Stimulated activated CD4-positive, alpha-beta T cell treated with anti-CD3 and anti-CD28 coated beads, Interleukin-1b, Interleukin-23, amount 100 ng/mL, for 1 hour (primary cell): Measurements from ENCODE around the gene ESR1.
"Not testable (repeated sequence)": the region's sequence is repeated elsewhere in the genome, so short reads cannot be mapped to it uniquely, and the experiment has no call there.

Experiments
- DNase-seq, 2 donors: peaks; one replicate each; pipeline ENCODE4 v3.0.0-alpha.2; 2020; ENCODE audit warnings: low read depth in 2 of 2

Gene ESR1

DNA sequence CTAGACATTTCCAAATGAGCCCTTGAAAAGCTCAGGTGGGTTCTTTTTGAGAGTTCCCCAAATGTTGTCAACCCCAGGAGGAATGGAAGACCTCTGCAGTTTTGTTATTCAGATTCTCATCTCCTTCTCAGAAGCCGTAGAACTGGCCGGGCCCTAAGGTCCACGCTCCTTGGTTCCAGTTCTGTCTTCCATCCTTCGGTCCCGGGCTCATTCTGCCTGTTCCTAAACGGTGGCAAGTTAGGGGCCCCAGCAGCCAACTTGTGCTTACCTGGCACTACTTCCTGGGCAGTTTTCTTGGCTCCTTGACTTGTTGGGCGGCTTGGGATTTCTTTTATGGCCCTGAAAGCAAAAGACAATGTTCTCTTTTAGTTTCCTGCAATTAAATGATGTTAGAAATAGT lies 6.4 kb downstream of the ESR1 start:
- no peak for DNase-seq

DNA sequence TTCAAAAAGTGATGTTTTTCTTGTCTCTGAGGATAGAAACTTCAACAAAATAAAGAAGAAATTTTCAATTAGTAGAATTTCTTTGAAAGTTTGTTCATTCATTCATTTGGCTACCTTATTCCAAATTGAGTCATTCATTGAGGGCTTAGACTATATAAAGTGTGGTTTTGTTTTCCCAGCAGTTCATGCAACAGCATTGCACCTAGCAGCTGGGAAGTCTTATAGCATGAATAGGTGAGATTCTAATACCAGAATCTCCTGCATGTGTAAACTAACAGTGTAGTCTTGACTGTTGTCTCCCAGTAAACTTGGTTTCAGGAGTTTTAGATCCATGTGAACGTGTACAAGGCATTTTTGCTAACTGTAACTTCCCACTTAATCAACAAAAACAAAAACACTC lies 7.1 kb downstream of the ESR1 start:
- DNase-seq = no peak

DNA sequence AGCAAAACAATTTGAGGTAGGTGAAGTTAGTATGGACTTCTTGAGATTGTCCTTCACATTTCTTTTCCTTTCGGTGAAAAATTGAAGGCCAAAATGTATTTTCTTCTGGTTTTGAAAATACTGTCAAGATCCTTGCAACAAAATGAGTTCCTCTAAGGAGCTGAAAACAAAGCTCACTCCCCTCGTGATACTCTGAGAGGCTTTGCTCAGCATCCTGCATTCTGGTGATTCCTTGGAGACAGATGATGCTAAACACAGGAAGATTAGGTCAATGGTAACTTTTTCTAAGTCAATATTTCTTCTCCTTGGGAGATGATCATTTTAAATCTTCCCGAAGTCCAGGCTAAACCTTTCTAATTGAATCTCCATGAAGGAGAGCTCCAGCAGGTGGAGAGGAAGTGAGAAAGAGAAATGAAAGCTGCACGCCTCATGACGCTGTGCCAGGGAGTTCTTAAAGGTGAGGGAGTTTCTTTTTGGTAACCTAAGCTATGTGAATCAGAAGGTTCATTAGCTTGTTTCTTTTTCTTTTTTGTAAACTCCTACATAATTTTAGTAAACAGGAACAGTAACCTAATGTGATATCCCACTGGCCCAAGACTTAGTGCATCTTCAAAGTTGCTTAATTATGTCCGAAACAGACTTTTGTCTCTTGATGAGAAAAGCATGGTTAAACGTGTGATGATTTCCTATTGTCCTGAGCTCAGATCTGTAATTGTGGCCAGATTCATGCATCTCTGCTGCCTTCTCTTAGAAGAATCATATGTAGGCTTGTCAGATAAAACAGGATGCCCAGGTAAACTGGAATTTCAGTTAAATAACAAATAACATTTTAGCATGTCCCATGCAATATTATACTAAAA lies 15.0 kb downstream of the ESR1 start:
- no peak for DNase-seq

DNA sequence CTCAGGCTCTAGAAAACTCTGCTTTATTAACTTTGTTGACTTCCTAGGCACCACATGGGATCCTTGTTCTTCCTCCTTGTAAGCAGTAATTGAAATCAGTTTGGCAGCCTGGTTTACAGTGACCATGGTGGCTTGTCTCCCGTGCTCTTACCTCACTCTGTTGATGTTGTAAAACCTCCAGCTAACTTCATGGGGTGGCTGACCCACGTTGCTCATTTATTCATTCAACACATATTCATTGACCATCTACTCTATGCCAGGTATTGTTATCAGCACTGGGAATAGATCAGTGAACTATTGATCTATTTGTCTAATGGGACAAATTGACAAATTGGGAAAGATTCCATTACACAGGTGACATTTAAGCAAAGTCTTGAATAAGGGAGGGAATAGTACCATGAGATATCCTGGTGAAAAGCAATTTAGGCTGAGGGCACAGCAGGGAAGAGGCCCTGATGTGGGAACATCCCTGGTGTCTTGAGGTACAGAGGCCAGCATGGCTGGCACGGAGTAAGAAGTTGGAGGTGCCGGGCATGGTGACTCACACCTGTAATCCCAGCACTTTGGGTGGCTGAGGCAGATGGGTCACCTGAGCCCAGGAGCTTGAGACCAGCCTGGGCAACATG lies 19.1 kb downstream of the ESR1 start:
- DNase-seq = no peak

DNA sequence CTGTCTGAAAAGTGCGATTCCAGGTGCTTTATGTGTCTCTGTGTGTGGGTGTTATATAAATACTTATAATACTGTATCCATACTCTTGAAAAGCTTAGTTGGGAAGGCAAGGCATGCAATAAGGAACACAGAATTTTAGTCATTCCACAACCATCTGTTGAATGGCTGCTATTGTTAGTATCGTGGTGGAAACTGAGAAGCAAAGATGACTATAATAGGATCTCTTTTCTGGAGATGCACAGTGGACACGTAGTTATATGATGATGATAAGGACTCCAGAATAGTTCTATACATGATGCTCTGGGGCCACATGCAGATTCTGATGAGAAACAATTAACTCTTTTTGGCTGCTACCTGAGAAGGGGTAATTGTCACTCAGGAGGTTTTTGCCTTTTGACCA lies 25.2 kb downstream of the ESR1 start:
- DNase-seq = no peak

DNA sequence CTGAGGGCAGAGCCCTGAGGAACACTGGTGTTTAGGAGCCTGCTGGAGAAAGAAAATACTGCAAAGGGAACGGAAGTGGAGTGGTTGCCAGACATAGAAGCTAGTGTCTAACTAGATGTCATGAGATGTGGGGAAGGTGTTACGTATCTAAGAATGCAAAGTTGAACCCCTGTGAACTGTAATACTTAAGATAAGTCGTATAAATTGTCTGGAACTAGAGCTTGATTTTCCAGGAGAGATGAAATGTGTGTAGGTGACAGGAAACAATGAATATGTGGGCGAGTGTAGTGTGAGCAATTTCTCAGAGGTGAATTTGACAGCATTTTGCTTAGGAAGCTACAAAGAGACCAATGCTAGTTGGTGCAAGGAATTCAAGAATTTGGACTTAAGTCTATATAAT lies 27.9 kb downstream of the ESR1 start:
- no peak for DNase-seq

DNA sequence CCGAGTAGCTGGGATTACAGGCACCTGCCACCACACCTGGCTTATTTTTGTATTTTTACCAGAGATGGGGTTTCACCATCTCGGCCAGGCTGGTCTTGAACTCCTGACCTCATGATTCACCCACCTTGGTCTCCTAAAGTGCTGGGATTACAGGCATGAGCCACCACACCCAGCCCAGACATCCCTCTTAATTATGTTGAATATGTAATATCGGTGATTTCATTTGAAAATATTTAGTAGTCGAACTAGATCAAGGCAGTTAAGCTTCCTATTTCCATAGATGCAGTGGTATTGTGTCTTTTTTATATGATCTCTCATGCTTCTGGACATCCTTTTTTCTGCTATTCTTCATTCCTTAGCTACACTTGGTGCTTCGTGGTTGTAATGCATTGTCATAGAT lies 29.7 kb downstream of the ESR1 start:
- no peak for DNase-seq

DNA sequence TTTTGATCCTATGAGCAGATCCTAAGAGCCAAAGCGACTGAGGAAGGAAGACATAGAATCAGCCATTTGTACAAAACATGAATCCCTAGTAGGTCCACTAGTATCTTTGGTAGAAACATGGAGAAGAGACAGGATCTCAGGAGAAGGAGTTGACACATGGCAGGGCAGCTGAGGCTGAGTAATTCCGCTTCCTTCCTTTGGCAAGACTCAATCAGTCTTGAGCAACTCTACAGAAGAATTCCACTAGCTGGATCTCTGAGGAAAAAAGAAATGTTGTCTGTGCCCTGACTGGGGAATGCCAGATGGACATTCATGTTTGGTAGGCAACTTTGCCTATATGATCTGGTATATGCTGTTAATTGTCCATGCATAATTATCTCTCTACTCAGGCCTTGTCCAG lies 35.3 kb downstream of the ESR1 start:
- no peak for DNase-seq

DNA sequence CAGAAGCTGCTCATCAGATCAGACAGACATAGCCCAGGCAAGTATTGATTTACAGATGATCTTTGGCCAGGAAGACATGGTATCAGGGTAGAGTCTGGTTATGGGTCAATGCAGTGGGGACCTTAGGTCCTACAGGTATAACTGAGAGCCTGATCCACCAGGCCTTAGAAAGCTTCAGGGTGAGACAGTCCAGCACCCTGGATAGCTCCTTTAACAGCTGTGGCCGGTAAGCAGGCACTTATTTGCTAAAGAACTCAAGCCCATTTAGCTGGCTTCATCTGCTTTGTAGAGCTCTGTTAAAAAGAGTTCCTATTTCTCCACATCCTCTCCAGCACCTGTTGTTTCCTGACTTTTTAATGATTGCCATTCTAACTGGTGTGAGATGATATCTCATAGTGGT lies 39.6 kb downstream of the ESR1 start:
- no peak for DNase-seq

DNA sequence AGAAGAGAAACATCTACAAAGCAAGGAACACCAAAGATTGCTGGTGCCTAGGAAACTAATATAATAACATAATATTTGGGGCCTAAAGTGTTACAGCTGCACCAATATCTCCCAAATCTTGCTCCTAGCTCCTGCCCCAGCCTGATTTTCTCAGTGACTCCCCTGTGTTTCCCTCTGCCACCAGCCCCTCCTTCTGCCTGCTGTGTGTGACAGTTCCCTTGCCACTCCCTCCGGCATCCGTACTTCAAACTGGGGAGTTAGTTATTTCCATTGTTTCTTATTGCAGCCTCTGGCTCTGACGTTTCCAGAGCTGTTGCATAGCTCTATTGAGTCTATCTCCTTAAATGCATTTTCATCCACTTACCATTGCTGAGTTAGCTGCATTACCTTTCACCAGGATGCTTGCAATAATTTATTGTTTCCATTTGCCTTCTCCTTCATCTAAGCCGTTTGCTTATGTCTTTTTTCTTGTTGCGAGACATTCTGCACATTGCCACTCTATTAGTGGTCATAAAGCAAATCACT lies 43.1 kb downstream of the ESR1 start:
- DNase-seq = no peak

DNA sequence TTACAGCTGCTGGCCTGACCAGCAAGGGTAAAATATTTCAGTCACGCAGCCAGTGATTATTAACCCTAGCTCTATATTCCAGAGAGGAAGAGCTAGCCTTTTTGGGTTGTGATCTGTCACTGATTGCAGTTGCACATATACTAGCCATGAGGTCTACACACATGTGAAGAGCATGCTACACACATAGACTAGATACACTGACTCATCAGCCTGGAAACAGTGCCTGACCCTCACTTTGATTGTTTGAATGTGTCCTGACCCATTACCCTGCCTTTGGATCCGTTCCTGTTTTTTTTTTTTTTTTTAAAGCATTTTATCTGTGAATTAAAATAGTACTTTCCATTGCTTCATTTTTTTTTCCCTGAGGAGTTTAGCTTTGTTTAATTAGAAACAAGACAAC lies 50.8 kb downstream of the ESR1 start:
- DNase-seq = no peak

DNA sequence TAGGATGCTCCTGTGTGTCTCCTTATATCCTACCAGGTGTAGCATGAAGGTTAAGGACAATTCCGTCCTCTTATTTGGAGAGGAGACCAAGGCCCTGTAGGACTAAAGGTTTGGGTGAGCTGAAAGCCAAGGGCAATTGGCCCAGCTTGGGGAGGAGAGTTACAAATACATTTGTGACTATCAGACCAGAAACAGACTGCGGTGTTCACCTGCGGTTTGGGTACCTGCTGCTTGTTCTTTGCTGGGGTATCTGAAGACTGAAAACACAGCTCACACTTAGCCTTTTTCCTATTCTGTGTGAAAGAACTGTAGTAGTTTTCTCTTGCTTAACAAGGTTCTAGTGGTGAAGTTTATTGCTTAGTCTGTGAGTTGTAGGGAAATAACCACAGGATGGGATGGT lies 55.0 kb downstream of the ESR1 start:
- DNase-seq = no peak

DNA sequence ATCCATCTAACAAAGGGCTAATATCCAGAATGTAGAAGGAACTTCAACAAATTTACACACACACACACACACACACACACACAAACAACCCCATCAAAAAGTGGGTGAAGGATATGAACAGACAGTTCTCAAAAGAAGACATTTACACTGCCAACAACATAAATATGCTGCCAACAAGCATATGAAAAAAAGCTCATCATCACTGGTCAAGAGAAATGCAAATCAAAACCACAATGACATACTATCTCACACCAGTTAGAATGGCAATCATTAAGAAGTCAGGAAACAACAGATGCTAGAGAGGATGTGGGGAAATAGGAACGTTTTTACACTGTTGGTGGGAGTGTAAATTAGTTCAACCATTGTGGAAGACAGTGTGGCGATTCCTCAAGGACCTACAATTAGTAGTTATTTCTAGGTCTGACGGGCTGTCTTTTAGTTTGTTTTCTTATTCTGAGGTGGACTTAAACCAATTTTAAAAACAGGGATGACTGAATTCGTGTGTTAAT lies 59.9 kb downstream of the ESR1 start:
- not testable (repeated sequence) for DNase-seq

DNA sequence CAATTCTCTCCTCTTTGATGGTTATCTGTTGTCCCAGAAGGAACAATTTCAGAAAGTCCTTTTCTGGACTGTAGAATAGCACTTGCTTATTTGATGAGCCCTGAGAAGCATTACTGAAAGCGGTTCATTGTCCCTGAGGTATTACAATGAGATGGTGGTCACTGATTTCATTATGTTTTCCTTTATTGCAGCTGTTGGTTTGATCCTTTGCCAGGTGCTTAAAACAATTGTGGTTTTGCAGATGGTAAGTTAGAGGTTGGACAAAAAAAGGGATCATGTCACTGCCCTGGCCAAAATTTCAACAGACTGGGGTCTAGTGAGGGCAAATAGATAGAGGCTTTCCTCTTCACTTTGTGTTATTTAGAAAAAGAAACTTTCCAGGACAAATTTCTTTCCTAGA lies 61.9 kb downstream of the ESR1 start:
- no peak for DNase-seq

DNA sequence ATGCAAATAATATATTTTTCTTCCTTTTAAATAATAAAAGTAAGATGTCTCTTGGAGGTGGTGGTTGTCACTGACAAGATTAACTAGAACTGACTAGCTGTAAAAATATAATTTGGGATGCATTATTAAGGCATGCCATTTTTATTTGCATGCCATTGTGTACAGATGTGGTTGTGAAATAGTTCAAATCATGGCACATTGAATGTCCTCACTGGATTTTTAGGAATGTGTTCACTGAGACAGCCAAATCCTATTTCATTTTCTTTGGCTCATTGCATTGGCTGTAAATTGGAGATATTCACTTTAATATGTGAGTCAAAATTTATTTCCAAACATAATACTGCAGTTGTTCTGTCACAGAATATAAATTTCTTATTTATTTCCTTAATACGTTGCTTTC lies 62.3 kb downstream of the ESR1 start:
- no peak for DNase-seq

DNA sequence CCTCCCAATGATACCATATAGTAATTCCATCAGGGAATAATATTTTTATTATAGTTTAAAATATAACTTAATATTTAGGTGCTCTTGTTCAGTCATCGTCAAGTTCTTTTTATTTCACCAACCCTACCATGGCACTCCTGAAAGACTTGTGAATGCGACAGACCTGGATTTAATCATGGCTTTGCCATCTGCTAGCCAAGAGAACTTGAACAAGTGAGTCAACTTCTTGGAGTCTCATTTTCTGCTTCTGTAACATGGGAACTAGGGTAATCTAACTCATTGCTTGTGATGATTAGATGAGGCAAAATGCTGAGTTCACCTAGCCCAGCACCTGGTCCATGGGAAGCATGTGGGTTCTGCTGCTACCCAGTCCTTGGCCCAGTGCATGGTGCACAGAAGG lies 62.9 kb downstream of the ESR1 start:
- no peak for DNase-seq

DNA sequence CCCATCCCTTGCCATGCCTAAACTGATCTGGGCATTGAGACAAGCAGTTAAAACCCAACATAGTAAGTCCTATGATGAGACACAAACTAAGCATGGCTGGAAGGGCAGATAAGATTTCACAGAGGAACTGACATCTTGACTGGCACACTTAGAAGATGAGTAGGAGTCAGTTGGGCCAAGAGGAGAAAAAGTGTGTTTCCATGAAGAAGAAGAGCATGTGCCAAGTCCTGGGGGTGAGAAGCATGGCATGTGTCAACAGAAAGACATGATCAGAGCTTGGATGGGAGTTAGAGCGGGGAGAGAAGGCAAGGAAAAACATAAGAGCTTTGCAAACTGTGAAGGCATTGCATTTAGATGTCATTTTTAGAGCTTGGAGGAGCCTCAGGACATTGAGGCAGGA lies 68.0 kb downstream of the ESR1 start:
- no peak for DNase-seq

DNA sequence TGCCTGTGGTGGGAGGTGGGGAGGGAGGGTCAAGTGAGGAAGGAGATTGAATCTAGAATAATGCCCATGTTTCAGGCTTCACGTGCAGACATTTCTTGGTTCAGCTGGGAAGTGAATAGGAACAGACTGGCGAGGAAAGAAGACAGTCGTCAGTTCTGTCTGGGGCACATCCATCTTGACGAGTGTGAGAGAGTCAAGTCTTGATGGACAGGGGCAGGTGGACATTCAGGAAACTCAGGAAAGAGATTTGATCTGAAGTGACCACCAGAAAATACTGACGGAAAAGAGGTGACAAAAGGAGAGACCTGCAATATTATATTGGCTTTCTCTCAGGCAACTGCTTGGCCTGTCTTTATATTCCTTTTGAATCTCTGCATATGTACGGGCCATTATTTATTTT lies 68.6 kb downstream of the ESR1 start:
- DNase-seq = no peak

DNA sequence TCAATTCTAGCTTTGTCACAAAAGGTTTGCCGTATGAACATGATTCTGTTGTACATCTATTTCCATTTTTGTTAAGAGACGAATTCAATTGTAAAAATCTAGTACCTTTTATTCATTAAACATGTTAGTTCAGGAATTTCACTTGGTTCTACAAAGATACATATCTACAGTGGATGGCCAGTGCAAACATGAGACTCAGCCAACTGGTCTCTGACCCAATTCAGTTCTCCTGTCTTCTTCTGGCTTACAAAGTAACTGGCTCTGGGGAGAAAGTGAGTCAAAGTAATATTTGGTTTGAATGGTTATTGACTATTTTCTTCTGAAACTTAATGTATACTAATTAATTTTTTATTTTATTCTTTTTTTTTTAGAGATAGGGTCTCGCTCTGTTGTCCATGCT lies 70.0 kb downstream of the ESR1 start:
- DNase-seq = no peak

DNA sequence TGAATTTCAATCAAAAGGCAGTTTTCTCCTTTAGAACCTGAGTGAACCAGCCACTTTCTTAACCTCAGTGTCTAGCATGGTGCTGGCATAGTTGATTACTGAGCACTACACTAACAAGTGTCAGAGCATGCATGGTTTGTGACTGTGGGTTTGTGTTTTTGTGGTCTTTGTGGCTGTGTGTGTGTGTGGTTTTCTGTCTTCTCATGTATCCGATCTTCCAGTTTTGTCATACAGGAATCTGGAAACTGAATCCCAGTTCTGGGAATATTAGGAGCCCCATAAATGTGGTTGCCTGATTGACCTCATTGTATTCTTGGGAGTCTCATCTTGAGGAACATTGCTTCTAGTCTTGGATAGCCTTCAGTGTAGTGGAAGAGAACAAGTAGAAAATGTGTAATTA lies 73.7 kb downstream of the ESR1 start:
- no peak for DNase-seq

DNA sequence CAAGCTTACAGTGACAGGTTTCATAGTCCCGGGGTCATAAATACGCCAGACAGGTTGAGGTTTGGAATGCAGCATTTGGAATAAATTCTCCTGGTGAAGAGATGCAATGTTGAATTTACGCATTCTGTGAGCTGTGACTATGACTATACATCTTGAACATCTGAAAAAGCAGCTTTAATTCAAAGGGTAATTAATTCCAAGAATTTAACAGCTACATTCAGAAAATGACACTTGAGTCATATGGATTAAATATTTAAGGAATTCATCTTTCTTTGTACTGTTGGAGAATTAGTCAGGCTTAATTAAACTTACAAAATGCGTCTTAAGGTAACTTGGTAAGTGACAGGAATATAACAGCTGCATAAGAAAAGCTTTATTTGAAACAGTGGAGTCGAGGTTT lies 74.7 kb downstream of the ESR1 start:
- DNase-seq = no peak

DNA sequence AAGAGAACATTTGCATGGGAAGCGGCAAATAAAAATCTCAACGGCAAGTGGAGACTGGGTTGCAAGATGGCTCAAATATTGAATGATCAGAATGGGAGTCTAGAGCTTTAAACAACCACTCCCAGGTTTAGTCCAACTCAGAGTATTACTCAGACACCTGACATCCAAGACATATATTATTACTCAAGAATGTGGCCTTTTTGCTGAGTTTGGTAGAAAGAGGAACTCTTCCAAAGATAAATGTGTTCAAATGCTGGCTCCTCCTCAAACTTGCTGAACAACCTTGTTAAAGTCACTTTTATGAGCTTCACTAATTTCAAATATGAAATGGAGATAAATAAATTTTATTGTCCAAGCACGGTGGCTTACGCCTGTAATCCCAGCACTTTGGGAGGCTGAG lies 77.8 kb downstream of the ESR1 start:
- no peak for DNase-seq

DNA sequence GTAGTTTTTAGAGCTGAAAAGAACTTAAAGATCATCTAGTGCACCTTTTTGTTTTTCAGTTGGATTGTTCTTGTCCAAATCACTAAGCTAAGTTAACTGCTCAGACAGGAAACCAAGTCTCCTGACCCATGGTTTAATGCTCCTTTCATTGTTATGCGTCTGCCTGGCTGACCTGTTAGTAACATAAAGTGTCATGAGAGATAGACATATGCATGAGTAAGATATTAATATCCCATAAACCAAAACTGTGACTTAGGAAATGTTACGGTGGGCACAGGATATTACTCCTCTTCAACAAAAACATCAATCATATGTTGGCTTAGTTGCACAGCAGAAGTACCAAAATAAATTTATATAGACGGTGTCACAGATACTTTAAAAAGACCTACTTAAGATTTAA lies 84.0 kb downstream of the ESR1 start:
- no peak for DNase-seq
